ENCODE results near the gene KLHL3.

Gene KLHL3

GRCh38 chr5:137639645-137640044, 96.2 kb downstream of the KLHL3 start:
- no peak for DNase-seq
- no peaks in the 10 kb centered on the region for H3K27me3 Mint-ChIP-seq
- H3K36me3 Mint-ChIP-seq, result peaks cover 6% of the 10 kb centered on the region
- CTCF ChIA-PET, result interaction anchor here (1.3 to 3.6 kb wide), 4 partner anchors 8 to 102 kb away, joined by 4 to 17 read pairs (median 6); no protein-coding TSS in a partner anchor
- H3K9me3 Mint-ChIP-seq, result no peaks in the 10 kb centered on the region
- no peaks in the 10 kb centered on the region for H3K4me1 Mint-ChIP-seq
- H3K27ac Mint-ChIP-seq, result no peak overlapping the region
- no peak overlapping the region for H3K4me3 Mint-ChIP-seq

DNA sequence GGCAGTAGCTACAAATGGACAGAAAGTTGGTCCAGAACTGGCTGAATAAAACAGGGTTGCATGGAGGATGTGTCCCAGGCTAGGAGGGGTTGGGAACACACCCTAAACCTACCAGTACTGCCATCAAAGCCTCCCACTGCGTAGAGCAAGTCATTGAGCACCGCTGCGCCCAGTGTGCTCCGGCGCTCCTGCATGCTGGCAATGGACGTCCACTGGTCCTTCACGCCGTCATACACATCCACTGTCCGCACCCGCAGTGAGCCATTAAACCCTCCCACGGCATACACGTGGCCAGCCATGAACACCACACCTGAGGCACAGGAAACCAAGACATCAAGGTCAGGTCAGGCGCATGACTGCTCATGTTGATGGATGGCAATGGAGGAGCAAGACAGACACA, 97.0 kb downstream of the KLHL3 start:
- Mint-ChIP-seq H3K36me3 (peaks cover 5% of the 10 kb centered on the region), H3K27ac (no peak overlapping the region), H3K4me1 (no peaks in the 10 kb centered on the region), H3K9me3 (no peaks in the 10 kb centered on the region), H3K4me3 (no peak overlapping the region), H3K27me3 (no peaks in the 10 kb centered on the region)
- no peak for DNase-seq
- CTCF ChIA-PET, result interaction anchor here (1.2 to 3.6 kb wide), 3 partner anchors 9 to 103 kb away, joined by 4 to 17 read pairs (median 6); no protein-coding TSS in a partner anchor

- H3K4me3 Mint-ChIP-seq, result no peak overlapping the region
- CTCF ChIA-PET, result no interaction called here
- DNase-seq, result no peak
- no peak overlapping the region for H3K27ac Mint-ChIP-seq
- H3K36me3 Mint-ChIP-seq, result peaks cover 5% of the 10 kb centered on the region
- no peaks in the 10 kb centered on the region for H3K9me3 Mint-ChIP-seq
- H3K4me1 Mint-ChIP-seq, result no peaks in the 10 kb centered on the region
- H3K27me3 Mint-ChIP-seq, result no peaks in the 10 kb centered on the region
These were observed 98.8 kb downstream of the KLHL3 start for GRCh38 chr5:137636830-137637714.

- H3K4me3 Mint-ChIP-seq, result no peak overlapping the region
- H3K36me3 Mint-ChIP-seq, result peaks cover 5% of the 10 kb centered on the region
- CTCF ChIA-PET, result no interaction called here
- no peaks in the 10 kb centered on the region for H3K27me3 Mint-ChIP-seq
- H3K27ac Mint-ChIP-seq, result no peak overlapping the region
- DNase-seq, result no peak
- H3K4me1 Mint-ChIP-seq, result no peaks in the 10 kb centered on the region
- no peaks in the 10 kb centered on the region for H3K9me3 Mint-ChIP-seq
These were observed 99.8 kb downstream of the KLHL3 start for GRCh38 chr5:137636099-137636498.

GRCh38 chr5:137635521-137635921, 100.4 kb downstream of the KLHL3 start:
- Mint-ChIP-seq H3K4me1 (no peaks in the 10 kb centered on the region), H3K36me3 (peaks cover 5% of the 10 kb centered on the region), H3K27me3 (no peaks in the 10 kb centered on the region), H3K27ac (no peak overlapping the region), H3K4me3 (no peak overlapping the region), H3K9me3 (no peaks in the 10 kb centered on the region)
- no peak for DNase-seq
- CTCF ChIA-PET, result interaction anchor here (0.8 kb wide), 2 partner anchors 107 to 116 kb away, joined by 3 to 4 read pairs; no protein-coding TSS in a partner anchor

GRCh38 chr5:137633896-137634295, 102.0 kb downstream of the KLHL3 start:
- CTCF ChIA-PET, result interaction anchor here (0.7 to 1.5 kb wide), 4 partner anchors 103 to 435 kb away, joined by 3 to 7 read pairs (median 3); no protein-coding TSS in a partner anchor
- H3K27me3 Mint-ChIP-seq, result no peaks in the 10 kb centered on the region
- no peaks in the 10 kb centered on the region for H3K9me3 Mint-ChIP-seq
- H3K4me3 Mint-ChIP-seq, result no peak overlapping the region
- DNase-seq, result no peak
- H3K27ac Mint-ChIP-seq, result no peak overlapping the region
- H3K36me3 Mint-ChIP-seq, result peaks cover 5% of the 10 kb centered on the region
- H3K4me1 Mint-ChIP-seq, result no peaks in the 10 kb centered on the region

DNA sequence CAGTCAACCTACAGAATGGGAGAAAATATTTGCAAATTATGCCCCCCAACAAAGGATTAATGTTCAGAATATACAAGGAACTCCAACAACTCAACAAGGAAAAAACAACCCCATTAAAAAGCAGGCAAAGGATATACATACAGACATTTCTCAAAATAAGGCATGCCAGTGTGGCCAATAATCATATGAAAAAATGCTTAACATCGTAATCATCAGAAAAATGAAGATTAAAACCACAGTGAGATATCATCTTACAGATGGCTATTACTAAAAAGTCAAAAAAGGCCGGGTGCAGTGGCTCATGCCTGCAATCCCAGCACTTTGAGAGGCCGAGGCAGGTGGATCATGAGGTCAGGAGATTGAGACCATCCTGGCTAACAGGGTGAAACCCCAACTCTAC, 103.2 kb downstream of the KLHL3 start:
- no peaks in the 10 kb centered on the region for H3K9me3 Mint-ChIP-seq
- H3K36me3 Mint-ChIP-seq, result peaks cover 5% of the 10 kb centered on the region
- H3K27me3 Mint-ChIP-seq, result no peaks in the 10 kb centered on the region
- no peak for DNase-seq
- H3K4me1 Mint-ChIP-seq, result no peaks in the 10 kb centered on the region
- CTCF ChIA-PET, result interaction anchor here (5.7 kb wide), 1 partner anchor 110 kb away, joined by 90 read pairs; no protein-coding TSS in a partner anchor
- no peak overlapping the region for H3K27ac Mint-ChIP-seq
- no peak overlapping the region for H3K4me3 Mint-ChIP-seq

DNA sequence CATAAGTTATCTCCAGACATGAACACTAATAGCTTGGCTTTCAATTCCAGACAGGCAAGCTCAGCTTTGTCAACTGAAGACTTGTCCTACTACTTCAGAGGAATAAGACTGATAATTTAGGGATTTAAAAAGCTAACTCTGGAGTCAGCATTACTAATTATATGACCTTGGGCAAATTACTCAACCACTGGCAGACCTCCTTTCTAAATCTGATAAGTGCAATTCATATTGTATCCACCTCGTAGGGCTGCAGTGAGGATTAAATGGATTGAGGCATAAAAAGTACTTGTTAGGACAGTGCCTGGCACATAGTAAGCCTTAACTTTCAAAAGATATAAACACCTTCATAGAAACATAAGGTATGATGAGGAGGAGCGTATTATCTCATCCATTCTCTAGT, 104.4 kb downstream of the KLHL3 start:
- no peak for DNase-seq
- Mint-ChIP-seq H3K4me3 (no peak overlapping the region), H3K36me3 (peaks cover 1% of the 10 kb centered on the region), H3K9me3 (no peaks in the 10 kb centered on the region), H3K27me3 (no peaks in the 10 kb centered on the region), H3K27ac (no peak overlapping the region), H3K4me1 (no peaks in the 10 kb centered on the region)
- CTCF ChIA-PET, result interaction anchor here (0.6 to 5.7 kb wide), 4 partner anchors 9 to 120 kb away, joined by 3 to 90 read pairs (median 4); no protein-coding TSS in a partner anchor

- H3K27ac Mint-ChIP-seq, result no peak overlapping the region
- no peak overlapping the region for H3K4me3 Mint-ChIP-seq
- H3K9me3 Mint-ChIP-seq, result no peaks in the 10 kb centered on the region
- CTCF ChIA-PET, result interaction anchor here (1.0 to 5.7 kb wide), 4 partner anchors 9 to 112 kb away, joined by 4 to 90 read pairs (median 18); no protein-coding TSS in a partner anchor
- no peak for DNase-seq
- H3K4me1 Mint-ChIP-seq, result no peaks in the 10 kb centered on the region
- H3K36me3 Mint-ChIP-seq, result peaks cover 1% of the 10 kb centered on the region
- no peaks in the 10 kb centered on the region for H3K27me3 Mint-ChIP-seq
These were observed 104.9 kb downstream of the KLHL3 start for GRCh38 chr5:137630972-137631370.

DNA sequence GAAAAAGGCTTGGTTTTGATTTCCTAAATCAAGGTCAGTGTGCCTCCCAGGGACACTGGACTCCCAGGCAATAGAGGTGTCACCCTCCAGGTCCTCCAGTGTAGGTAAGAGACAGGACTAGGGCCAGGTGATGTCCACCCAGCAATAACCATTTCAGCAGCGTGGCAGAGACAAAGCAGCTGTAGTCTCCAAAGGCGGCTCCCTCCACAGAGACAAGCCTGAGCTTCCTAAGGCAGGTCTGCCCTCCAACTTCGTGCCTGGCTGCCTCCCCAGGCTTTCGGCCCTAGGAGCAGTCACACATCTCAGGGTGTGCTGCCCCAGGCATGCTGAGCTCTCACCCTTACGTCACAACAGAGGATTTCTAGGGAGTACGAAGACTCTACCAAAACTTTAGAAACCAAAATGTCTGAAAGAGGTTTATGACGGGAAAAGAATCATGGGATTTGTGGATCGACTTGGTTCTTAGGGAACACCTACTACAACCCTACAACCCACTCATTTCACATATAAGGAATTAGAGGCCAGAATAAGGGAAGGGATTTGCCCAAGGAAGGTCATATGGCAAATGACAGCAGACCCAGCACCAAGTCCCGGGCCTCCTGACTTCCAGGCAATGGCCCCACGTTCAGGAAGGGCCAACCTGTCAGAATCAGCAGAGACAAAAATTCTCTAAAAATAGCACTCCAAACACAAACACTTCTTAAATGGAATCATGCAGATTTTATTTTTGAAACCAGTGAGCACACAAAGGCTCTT, 105.5 kb downstream of the KLHL3 start:
- H3K4me3 Mint-ChIP-seq, result no peak overlapping the region
- H3K36me3 Mint-ChIP-seq, result peaks cover 1% of the 10 kb centered on the region
- H3K27me3 Mint-ChIP-seq, result no peaks in the 10 kb centered on the region
- no peaks in the 10 kb centered on the region for H3K9me3 Mint-ChIP-seq
- CTCF ChIA-PET, result interaction anchor here (1.1 to 5.7 kb wide), 22 partner anchors 9 to 503 kb away, joined by 3 to 90 read pairs (median 4); partner anchors contain the start of gene KLHL3
- no peak overlapping the region for H3K27ac Mint-ChIP-seq
- no peaks in the 10 kb centered on the region for H3K4me1 Mint-ChIP-seq
- no peak for DNase-seq

DNA sequence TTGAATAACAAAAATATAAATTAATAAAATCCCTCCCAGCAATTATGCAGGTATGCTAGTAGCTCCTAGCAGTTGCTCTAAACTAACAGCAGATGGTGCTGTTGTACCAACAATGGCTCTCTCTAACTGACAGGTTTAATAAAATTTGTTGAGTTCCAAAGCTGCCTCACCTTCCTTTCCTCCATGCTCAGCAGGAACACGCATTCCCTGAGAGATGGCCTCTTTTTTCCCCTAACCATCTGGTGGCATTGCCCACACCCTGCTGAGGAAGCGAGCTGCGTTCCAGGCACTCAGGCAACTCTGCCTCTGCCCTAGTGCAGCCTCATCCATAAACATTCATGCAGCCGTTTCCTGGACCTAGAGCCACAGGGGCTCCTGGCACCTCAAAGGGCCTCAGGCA, 106.2 kb downstream of the KLHL3 start:
- no peaks in the 10 kb centered on the region for H3K9me3 Mint-ChIP-seq
- peak; percentile 29 for DNase-seq
- H3K4me1 Mint-ChIP-seq, result no peaks in the 10 kb centered on the region
- H3K27ac Mint-ChIP-seq, result no peak overlapping the region
- peaks cover 1% of the 10 kb centered on the region for H3K36me3 Mint-ChIP-seq
- H3K4me3 Mint-ChIP-seq, result no peak overlapping the region
- CTCF ChIA-PET, result interaction anchor here (0.6 to 5.7 kb wide), 30 partner anchors 9 to 504 kb away, joined by 3 to 90 read pairs (median 4); partner anchors contain the start of gene KLHL3
- H3K27me3 Mint-ChIP-seq, result no peaks in the 10 kb centered on the region

GRCh38 chr5:137627706-137628105, 108.2 kb downstream of the KLHL3 start:
- Mint-ChIP-seq H3K4me1 (no peaks in the 10 kb centered on the region), H3K27me3 (no peaks in the 10 kb centered on the region), H3K9me3 (no peaks in the 10 kb centered on the region), H3K36me3 (peaks cover 3% of the 10 kb centered on the region), H3K4me3 (no peak overlapping the region), H3K27ac (no peak overlapping the region)
- DNase-seq, result no peak
- CTCF ChIA-PET, result interaction anchor here (1.1 to 5.7 kb wide), 3 partner anchors 12 to 115 kb away, joined by 3 to 90 read pairs (median 3); partner anchors contain the start of gene KLHL3

GRCh38 chr5:137627293-137627692, 108.6 kb downstream of the KLHL3 start:
- Mint-ChIP-seq H3K9me3 (no peaks in the 10 kb centered on the region), H3K4me3 (no peak overlapping the region), H3K27me3 (no peaks in the 10 kb centered on the region), H3K27ac (no peak overlapping the region), H3K4me1 (no peaks in the 10 kb centered on the region), H3K36me3 (peaks cover 3% of the 10 kb centered on the region)
- CTCF ChIA-PET, result interaction anchor here (0.7 to 5.7 kb wide), 4 partner anchors 12 to 261 kb away, joined by 3 to 90 read pairs (median 3); partner anchors contain the start of gene KLHL3
- DNase-seq, result no peak

DNA sequence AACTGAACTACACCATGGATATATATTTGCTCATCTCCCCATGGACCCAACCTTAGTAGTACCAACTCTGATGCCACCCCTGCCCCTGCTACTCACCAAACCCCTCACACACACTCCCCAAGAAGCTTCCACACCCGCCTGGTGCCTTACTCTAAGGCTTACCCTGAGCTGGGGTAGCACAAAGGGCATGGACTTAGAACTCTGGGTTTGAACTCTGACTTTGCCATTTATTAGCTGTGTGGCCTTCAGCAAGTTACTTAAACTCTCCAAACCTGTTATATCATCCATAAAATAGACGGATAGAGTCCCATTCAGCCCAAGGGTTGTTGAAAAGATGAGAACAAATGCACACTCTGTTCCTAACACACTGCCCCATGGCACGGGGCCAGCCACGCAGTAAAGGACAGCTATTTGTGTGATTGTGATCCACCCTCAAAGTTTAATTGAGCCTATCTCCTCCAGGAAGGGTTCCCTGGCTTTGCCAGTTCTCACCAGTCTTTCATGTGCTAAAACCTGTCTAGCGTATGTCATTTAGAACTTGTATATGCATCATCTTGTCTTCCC, 111.0 kb downstream of the KLHL3 start:
- Mint-ChIP-seq H3K9me3 (no peaks in the 10 kb centered on the region), H3K27me3 (no peaks in the 10 kb centered on the region), H3K27ac (no peak overlapping the region), H3K36me3 (peaks cover 4% of the 10 kb centered on the region), H3K4me1 (no peaks in the 10 kb centered on the region), H3K4me3 (no peak overlapping the region)
- no peak for DNase-seq
- CTCF ChIA-PET, result no interaction called here
